ENCODE measurements around the gene ACADS. TPM values are rescaled to one million over a fixed set of nuclear protein-coding genes. Genes with fewer than 3 reads are reported as not detected.

The ACADS gene
- polyA plus RNA-seq, 1 donor from 2014 or later: 3.6 TPM

DNA sequence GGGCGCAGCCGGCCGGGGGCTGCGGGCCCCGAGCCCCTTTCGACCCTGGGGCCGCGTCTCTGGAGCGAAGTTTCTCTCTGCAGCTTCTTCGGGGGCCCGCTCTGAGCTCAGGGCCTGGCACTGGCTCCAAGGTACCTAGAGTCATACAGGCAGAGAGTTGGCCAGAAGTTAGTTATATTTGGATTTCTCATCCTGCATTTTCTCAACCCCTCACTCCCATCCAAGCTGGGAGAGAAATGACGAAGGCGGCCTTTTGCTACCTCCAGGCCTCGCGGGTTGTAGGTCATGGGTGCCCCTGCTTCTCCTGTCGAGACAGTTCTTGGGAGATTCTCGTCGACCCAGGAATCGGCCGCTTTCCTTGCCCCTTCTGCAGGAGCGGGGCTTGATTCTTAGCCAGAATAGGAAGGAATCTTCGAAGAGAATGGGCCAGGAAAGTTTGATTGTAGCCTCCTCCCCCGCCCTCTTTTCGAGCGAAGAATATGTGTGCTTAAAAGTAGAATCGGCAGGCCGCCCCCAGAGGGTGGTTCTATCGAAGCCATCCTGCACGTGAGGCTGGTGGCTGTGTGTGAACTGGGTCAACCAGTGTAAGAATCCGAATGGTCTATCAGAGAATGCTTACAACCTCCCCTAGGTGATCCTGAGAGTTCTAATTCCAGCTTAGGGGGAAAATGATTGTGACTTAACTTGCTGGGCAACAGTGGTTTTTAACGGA, 37.9 kb upstream of the ACADS start:
- H3K36me3 ChIP-seq (ENCODE audit: insufficient read depth, low read length): no peaks in the 10 kb centered on the region
- H3K9ac ChIP-seq (ENCODE audit: low read length): peak overlapping the region; percentile 87
- H3K9me2 ChIP-seq (ENCODE audit: insufficient read depth, low read length): no peaks in the 10 kb centered on the region
- H2AFZ ChIP-seq (ENCODE audit: low read depth, low read length): peak overlapping the region; percentile 21
- H3K27me3 ChIP-seq (ENCODE audit: insufficient read depth, low read depth, low read length): no peaks in the 10 kb centered on the region
- H3F3A ChIP-seq (ENCODE audit: insufficient read depth, low read length, poor library complexity, severe bottlenecking): no peaks in the 10 kb centered on the region
- H3K27ac ChIP-seq (ENCODE audit: low read length): peak overlapping the region; percentile 52
- H3K9me3 ChIP-seq (ENCODE audit: low read length): no peaks in the 10 kb centered on the region
- H3K4me3 ChIP-seq (ENCODE audit: low read length): peak overlapping the region; percentile 89
- no peak for TF ChIP-seq EP300 (conservative IDR thresholded peaks at IDR 0.05; ENCODE audit: poor library complexity, severe bottlenecking)
- TF ChIP-seq EZH2 (IDR thresholded peaks at IDR 0.05; ENCODE audit: borderline replicate concordance, insufficient read depth, low read length, poor library complexity, severe bottlenecking): no peak
- TF ChIP-seq, protein P1, sequence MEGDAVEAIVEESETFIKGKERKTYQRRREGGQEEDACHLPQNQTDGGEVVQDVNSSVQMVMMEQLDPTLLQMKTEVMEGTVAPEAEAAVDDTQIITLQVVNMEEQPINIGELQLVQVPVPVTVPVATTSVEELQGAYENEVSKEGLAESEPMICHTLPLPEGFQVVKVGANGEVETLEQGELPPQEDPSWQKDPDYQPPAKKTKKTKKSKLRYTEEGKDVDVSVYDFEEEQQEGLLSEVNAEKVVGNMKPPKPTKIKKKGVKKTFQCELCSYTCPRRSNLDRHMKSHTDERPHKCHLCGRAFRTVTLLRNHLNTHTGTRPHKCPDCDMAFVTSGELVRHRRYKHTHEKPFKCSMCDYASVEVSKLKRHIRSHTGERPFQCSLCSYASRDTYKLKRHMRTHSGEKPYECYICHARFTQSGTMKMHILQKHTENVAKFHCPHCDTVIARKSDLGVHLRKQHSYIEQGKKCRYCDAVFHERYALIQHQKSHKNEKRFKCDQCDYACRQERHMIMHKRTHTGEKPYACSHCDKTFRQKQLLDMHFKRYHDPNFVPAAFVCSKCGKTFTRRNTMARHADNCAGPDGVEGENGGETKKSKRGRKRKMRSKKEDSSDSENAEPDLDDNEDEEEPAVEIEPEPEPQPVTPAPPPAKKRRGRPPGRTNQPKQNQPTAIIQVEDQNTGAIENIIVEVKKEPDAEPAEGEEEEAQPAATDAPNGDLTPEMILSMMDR (IDR thresholded peaks at IDR 0.05; ENCODE audit: poor library complexity, severe bottlenecking): no peak
- TF ChIP-seq RAD21 (conservative IDR thresholded peaks at IDR 0.05): no peak
- no peak for TF ChIP-seq SMC3 (conservative IDR thresholded peaks at IDR 0.05; ENCODE audit: poor library complexity)
- TF ChIP-seq, protein P2, sequence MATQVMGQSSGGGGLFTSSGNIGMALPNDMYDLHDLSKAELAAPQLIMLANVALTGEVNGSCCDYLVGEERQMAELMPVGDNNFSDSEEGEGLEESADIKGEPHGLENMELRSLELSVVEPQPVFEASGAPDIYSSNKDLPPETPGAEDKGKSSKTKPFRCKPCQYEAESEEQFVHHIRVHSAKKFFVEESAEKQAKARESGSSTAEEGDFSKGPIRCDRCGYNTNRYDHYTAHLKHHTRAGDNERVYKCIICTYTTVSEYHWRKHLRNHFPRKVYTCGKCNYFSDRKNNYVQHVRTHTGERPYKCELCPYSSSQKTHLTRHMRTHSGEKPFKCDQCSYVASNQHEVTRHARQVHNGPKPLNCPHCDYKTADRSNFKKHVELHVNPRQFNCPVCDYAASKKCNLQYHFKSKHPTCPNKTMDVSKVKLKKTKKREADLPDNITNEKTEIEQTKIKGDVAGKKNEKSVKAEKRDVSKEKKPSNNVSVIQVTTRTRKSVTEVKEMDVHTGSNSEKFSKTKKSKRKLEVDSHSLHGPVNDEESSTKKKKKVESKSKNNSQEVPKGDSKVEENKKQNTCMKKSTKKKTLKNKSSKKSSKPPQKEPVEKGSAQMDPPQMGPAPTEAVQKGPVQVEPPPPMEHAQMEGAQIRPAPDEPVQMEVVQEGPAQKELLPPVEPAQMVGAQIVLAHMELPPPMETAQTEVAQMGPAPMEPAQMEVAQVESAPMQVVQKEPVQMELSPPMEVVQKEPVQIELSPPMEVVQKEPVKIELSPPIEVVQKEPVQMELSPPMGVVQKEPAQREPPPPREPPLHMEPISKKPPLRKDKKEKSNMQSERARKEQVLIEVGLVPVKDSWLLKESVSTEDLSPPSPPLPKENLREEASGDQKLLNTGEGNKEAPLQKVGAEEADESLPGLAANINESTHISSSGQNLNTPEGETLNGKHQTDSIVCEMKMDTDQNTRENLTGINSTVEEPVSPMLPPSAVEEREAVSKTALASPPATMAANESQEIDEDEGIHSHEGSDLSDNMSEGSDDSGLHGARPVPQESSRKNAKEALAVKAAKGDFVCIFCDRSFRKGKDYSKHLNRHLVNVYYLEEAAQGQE (IDR thresholded peaks at IDR 0.05; ENCODE audit: borderline replicate concordance): no peak
- no peak for TF ChIP-seq POLR2AphosphoS5 (IDR thresholded peaks at IDR 0.05)
- peaks cover 39% of the 10 kb centered on the region for H3K79me2 ChIP-seq (replicated peaks; ENCODE audit: insufficient read depth, low read length)
- peak overlapping the region; percentile 71 for H3K4me2 ChIP-seq (ENCODE audit: low read length)
- H4K20me1 ChIP-seq (ENCODE audit: insufficient read depth): no peaks in the 10 kb centered on the region

DNA sequence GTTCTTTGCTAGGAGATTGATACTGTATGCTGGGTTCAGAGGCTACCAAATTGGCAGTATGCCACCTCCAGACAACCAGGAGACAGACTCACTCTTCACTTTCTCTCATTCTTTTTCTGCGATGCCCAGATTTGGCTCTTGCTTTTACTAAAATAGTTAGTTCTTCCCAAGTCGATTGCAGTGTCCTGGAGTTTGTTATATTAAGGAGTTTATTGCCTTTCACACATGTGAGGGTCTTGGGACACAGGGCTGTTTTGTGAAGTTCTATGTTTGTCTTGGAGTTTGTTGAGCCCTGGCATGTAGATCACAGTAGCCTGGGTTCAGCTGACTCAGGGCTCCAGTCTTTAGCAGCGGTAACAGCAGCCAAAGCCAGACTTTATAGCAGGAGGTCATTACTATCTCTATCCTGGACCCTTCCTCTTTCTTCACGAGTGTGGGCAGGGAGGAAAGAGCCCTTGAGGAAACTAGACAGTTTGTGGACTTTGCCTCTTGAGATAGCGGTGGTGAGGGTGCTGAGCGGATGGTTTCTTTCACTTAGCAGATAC, 37.0 kb upstream of the ACADS start:
- no peaks in the 10 kb centered on the region for H4K20me1 ChIP-seq (ENCODE audit: insufficient read depth)

More for the DNA sequence above, 37.0 kb upstream of the ACADS start:
- Histone ChIP-seq H2AFZ (ENCODE audit: low read depth, low read length) (no peak overlapping the region), H3K27me3 (ENCODE audit: insufficient read depth, low read depth, low read length) (no peaks in the 10 kb centered on the region), H3K36me3 (ENCODE audit: insufficient read depth, low read length) (no peaks in the 10 kb centered on the region), H3K4me2 (ENCODE audit: low read length) (peak overlapping the region; percentile 71), H3K9ac (ENCODE audit: low read length) (no peak overlapping the region), H3K79me2 (replicated peaks; ENCODE audit: insufficient read depth, low read length) (peaks cover 39% of the 10 kb centered on the region), H3K27ac (ENCODE audit: low read length) (no peak overlapping the region), H3K4me3 (ENCODE audit: low read length) (peak overlapping the region; percentile 89), H3K9me2 (ENCODE audit: insufficient read depth, low read length) (no peaks in the 10 kb centered on the region), H3K9me3 (ENCODE audit: low read length) (no peaks in the 10 kb centered on the region), H3F3A (ENCODE audit: insufficient read depth, low read length, poor library complexity, severe bottlenecking) (no peaks in the 10 kb centered on the region)
- TF ChIP-seq RAD21 (conservative IDR thresholded peaks at IDR 0.05) (no peak), SMC3 (conservative IDR thresholded peaks at IDR 0.05; ENCODE audit: poor library complexity) (no peak), EP300 (conservative IDR thresholded peaks at IDR 0.05; ENCODE audit: poor library complexity, severe bottlenecking) (no peak)
- TF ChIP-seq, protein P1 (IDR thresholded peaks at IDR 0.05; ENCODE audit: poor library complexity, severe bottlenecking): no peak

Measured in neural cell (in vitro differentiated cells).